Hepatocyte (in vitro differentiated cells): ENCODE measurements around the gene CD74.

Source experiments
- CTCF ChIP-seq: fragments of 200-600 bp; sonication (generic); IDR thresholded peaks from 2 replicates; pipeline ENCODE4 v1.5.1; 2016; ENCODE audit warnings: antibody characterized with exemption, mild to moderate bottlenecking; ENCODE audit not compliant: poor library complexity
- EZH2 ChIP-seq: fragments of 200-600 bp; sonication (generic); IDR thresholded peaks from 2 replicates; pipeline ENCODE4 v1.6.1; 2016; ENCODE audit warnings: antibody characterized with exemption, mild to moderate bottlenecking, borderline replicate concordance
- EZH2phosphoT487 ChIP-seq: fragments of 200-600 bp; sonication (generic); IDR thresholded peaks from one replicate; pipeline ENCODE4 v1.6.1; 2018; ENCODE audit warnings: antibody characterized with exemption, mild to moderate bottlenecking, low read depth, moderate library complexity; ENCODE audit not compliant: unreplicated experiment, severe bottlenecking

DNA sequence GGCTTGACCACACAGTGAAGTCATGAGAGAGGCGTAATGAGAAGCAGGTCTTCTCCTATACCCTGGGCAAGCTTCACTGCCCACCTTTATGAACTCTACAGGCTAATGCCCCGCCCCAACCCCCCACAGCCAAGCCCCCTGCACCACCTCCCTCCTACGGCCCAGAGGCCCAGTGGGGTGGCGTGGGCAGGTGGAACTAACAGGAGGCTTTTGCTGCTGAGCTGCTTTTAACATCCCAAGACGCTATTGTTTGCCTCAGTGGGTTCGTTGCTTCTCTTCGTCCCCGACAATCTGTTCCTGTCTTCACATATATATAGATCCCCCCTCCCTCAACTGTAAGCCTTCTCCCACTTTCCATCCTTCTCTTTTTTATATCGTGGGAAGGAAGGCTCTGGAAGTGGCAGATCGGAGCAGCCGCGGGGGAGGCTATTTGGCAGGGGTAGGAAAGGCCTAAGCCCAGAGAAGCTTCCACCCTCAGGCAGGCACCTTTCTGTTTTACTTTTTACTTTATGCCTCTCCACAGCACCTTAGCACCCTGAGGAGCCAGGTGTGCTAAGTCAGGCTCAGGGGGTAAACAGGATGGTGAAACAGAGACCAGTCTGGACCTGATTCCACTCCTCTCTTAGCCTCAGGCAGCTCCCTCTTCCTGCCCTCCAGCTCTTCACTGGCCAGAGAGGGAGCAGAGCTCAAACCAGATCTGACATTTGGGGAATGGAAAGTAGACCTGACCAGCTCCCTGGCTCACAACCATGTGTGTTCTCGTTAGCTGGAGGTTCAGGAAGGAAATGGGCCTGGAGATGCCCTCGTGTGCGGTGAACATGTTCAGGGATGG is 26.5 kb downstream of the CD74 start:
- TF ChIP-seq CTCF (no peak), EZH2 (no peak), EZH2phosphoT487 (no peak)
